GM21528 (cell line): Measurements from ENCODE around the gene ADAMTS13.
"Not testable (repeated sequence)": the region's sequence is repeated elsewhere in the genome, so short reads cannot be mapped to it uniquely, and the experiment has no call there.

ENCODE experiments used
- ATAC-seq: cut with Tn5 transposase; IDR thresholded peaks from one replicate; pipeline ENCODE4 v1.9.1; 2021; ENCODE audit warnings: mild to moderate bottlenecking, moderate library complexity; ENCODE audit not compliant: unreplicated experiment, low FRiP score

Gene ADAMTS13

DNA sequence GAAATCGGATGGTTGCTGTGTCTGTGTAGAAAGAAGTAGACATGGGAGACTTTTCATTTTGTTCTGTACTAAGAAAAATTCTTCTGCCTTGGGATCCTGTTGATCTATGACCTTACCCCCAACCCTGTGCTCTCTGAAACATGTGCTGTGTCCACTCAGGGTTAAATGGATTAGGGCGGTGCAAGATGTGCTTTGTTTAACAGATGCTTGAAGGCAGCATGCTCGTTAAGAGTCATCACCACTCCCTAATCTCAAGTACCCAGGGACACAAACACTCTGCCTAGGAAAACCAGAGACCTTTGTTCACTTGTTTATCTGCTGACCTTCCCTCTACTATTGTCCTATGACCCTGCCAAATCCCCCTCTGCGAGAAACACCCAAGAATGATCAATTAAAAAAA lies 30.7 kb upstream of the ADAMTS13 start:
- ATAC-seq: not testable (repeated sequence)

GRCh38 chr9:133392308-133392707 lies 29.9 kb upstream of the ADAMTS13 start:
- ATAC-seq: not testable (repeated sequence)

DNA sequence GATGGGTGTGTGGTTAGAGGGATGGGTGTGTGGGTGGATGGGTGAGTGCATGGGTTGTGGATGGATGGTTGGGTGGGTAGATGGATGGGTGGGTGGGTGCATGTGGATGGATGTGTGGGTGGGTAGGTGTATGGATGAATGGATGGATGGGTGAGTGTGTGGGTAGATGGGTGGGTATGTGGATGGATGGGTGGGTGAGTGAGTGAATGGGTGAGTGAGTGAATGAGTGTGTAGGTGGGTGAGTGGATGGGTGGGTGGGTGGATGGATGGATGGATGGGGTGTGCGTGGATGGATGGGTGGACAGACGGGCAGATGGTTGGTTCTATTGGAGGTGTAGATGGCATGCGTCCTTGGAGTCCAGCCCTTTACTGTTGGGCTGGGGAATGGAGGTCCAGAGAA lies 28.8 kb upstream of the ADAMTS13 start:
- ATAC-seq: no peak

DNA sequence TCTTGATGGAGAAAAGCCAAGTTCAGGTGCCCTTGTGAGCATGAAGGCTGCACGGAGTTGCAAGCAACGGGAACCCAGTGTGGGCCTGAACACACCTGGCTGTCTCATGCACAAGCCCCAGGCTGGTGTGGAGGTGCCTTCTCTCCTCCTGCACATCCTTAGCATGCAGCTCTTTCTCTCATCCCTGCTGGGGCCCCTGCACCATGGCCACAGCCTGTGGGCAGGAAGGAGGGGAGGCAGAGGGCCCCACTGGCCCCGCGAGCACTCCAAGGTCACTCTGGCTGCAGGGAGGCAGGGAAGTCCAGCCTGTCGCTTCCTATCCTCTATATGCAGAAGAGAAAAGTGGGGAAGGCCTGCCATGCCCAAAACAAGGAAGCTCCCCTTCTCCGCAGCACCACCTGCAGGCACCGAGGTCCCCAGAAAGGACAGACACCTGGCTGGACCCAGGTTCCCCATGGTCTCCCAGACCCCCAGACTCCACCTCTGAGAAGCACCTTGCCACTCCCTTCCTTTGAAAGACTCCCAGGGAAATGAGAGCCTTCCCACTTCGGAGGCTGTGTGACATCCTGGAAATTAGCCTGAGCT lies 27.4 kb upstream of the ADAMTS13 start:
- no peak for ATAC-seq

DNA sequence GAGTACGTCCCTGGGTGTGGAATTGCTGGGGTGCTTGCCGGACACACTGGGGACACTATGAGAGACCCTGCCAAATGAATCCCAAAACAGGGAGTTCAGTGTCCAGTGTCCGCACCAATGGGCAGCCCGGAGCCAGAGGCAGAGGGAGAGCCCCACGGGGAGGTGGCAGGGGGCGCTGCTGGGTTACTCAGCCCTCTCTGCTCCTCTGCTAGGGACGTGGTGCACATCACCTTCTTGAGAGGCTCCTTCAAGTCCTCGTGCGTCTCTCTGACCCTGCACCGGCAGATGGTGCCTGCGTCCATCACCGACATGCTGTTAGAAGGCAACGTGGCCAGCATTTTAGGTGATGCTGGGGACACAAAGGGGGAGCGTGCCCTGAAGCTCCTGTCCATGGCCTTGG lies 25.2 kb upstream of the ADAMTS13 start:
- no peak for ATAC-seq

DNA sequence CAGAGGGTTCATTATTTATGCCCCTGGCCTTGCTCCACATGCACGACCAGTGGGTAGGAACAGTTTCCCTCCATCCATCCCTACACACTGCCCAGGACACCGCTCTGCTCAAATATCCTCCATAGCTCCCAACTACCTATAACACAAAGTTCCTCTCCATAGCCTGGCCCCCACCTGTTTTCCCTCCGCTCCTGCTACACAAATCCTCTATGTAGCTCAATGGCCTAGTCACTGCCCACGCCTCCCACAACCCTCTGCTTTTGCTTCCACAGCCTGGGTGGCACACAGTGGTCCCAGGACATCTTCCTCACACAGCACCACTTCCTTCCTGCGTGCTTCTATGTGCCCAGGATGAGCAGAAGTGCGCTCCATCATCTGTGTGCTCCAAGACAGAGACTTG lies 24.8 kb upstream of the ADAMTS13 start:
- ATAC-seq: no peak

- no peak for ATAC-seq
Observed at GRCh38 chr9:133397895-133398294, 24.3 kb upstream of the ADAMTS13 start.

DNA sequence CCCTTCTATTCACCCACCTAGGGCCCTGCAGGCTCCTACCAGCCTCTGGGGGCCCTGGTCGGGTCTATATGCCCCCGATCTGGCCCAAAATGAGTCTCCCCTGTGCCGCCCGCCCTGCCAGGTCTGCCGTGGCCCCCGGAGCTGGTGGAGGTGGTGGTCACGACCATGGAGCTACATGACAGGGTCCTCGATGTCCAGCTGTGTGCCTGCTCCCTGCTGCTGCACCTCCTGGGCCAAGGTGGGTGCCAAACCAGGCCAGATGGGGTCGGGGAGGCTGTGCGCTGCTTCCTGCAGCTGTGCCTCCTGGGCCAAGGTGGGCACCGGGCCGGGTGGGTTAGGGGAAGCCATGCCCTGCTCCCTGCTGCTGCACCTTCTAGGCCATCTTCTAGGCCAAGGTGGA lies 21.9 kb upstream of the ADAMTS13 start:
- ATAC-seq: no peak

- ATAC-seq: no peak
Observed at GRCh38 chr9:133401588-133401987, 20.6 kb upstream of the ADAMTS13 start.

DNA sequence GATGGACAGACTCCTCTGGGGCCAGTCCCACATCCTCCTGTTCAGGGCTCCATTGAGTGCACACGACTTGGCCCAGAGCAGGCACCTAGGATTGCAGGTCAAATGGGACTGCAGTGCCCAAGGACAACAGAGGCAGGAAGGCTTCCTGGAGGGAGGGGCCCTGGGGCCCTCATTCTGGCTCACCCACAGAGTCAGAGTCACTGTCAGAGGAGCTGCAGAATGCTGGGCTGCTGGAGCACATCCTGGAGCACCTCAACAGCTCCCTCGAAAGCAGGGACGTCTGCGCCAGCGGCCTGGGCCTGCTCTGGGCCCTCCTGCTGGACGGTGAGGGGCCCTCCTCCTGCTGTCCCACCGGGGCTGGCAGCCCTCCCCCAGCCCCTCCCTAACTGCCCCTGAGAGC lies 19.5 kb upstream of the ADAMTS13 start:
- no peak for ATAC-seq

DNA sequence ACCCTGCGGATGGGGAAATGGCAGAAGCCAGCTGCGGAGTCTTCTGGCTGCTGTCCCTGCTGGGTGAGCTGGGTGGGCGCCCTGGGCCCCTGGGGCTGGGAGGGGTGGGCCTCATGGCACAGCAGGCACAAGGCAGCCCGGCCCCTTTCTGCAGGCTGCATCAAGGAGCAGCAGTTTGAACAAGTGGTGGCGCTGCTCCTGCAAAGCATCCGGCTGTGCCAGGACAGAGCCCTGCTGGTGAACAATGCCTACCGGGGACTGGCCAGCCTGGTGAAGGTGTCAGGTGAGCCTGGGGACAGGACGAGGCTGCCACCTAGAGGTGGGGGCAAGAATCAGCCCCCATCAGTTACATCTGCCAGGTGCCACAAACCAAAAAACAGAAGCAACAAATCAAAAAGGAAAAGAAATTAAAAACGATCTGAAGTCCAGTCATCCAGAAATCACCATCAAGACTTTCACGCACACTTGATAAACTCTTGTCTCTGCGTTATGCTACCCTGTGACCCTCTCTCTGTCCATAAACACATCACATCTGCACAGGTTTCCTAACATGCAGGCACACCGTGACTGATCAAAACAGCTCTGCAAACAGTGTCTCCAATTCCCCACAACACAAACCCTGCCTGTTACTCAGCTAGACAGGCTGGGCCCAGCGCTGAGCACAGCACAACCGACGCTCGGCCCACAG lies 18.3 kb upstream of the ADAMTS13 start:
- no peak for ATAC-seq

DNA sequence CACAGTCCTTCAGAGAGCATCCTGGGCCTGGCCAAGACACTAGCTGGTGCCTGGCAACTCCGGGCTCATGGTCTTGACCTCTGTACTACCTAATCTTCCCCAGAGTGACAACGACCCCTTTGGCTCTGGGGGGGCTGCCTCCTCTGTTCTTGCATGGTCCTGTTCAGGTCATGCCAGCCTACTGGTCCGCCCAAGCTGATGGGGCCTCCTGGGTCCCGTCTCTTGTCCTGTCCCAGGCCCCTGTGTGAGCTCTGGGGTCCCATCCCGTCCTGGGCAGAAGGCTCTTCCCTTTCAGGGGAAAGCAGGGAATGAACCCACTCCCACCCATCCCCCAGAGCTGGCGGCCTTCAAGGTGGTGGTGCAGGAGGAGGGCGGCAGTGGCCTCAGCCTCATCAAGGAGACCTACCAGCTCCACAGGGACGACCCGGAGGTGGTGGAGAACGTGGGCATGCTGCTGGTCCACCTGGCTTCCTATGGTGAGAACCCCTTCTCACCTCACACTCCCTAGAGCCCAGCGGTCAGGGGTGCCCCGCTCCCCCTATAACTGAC lies 17.6 kb upstream of the ADAMTS13 start:
- no peak for ATAC-seq

GRCh38 chr9:133405508-133406438 lies 16.4 kb upstream of the ADAMTS13 start:
- ATAC-seq: no peak

- no peak for ATAC-seq
Observed at GRCh38 chr9:133406480-133407307, 15.5 kb upstream of the ADAMTS13 start.

DNA sequence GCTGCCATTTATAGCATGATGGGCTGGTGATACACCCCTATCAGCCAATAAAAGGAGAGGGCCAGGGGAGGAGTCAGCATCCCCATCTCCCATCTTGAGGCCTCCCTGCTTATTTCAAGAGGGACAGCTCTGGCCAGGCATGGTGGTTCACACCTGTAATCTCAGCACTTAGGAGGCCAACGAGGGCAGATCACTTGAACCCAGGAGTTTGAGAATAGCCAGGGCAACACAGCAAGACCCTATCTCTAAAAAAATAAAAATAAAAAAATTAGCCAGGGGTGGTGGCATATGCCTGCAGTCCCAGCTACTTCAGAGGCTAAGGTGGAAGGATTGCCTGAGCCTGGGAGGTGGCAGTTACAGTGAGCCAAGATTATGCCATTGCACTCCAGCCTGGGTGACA lies 14.1 kb upstream of the ADAMTS13 start:
- no peak for ATAC-seq

DNA sequence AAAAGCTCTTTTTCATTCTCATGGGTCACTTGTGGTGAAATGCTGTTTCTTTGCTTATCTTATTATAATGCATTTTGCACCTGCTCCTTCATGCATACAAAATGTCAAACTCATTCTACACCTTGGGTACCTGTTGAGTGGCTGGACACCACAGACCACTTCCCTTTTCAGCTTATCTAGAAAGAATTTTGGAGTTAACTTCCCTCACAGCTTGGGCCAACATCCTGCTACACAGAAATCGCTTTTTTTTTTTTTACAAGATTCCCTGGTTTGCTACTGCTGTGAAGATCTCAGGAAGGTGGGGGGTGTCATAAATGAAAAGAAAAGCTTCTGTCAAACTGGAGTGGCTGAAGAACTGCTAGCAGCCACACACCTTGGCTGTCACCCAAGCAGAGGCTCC lies 7.0 kb upstream of the ADAMTS13 start:
- ATAC-seq: no peak

GRCh38 chr9:133417541-133418461 lies 4.4 kb upstream of the ADAMTS13 start, which contains the start of gene REXO4:
REXO4 (minus strand) TSS chr9:133418010; CDS start chr9:133417844, 166 bp downstream.
- ATAC-seq: peak; percentile 73

DNA sequence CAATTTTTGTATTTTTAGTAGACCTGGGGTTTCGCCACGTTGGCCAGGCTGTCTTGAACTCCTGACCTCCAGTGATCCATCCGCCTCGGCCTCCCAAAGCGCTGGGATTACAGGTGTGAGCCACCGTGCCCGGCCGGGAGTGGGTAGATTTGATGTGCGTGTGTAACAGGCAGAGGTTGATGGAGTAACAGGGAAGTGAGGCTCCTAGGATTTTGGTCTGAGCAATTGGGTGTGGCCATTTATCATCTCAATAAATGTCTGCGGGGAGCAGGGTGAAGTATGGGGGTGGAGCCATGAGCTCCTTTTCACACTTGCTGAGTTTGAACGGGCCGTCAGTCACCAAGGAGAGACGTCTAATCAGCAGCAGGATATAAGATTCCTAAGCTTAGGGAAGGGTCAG lies 3.2 kb upstream of the ADAMTS13 start:
- no peak for ATAC-seq

GRCh38 chr9:133420392-133420827 lies 1.8 kb upstream of the ADAMTS13 start:
- ATAC-seq: no peak
